HTR-8/SVneo (cell line): ENCODE data around the gene NGEF.

Experiments
- DNase-seq: peaks from one replicate; pipeline ENCODE4 v3.0.0; 2011; ENCODE audit warnings: low spot score, mixed read lengths; ENCODE audit not compliant: insufficient read length
- FAIRE-seq: peaks from 2 replicates; lab custom pipeline; 2011; peaks lifted over from hg19 to GRCh38; lab: Jason Lieb, UNC

Gene NGEF

GRCh38 chr2:232941912-232942594, 71.0 kb downstream of the NGEF start:
- no peak for DNase-seq
- FAIRE-seq: no peak

GRCh38 chr2:232941400-232941799, 71.7 kb downstream of the NGEF start:
- no peak for DNase-seq
- FAIRE-seq: no peak

GRCh38 chr2:232940724-232941123, 72.3 kb downstream of the NGEF start:
- no peak for DNase-seq
- no peak for FAIRE-seq

- DNase-seq: peak; percentile 54
- peak; percentile 71 for FAIRE-seq
These were observed 75.7 kb downstream of the NGEF start for GRCh38 chr2:232937278-232937906.

GRCh38 chr2:232931636-232932035, 81.4 kb downstream of the NGEF start:
- FAIRE-seq (no peak), DNase-seq (no peak)

- FAIRE-seq: no peak
- DNase-seq: no peak
These were observed 83.0 kb downstream of the NGEF start for GRCh38 chr2:232930059-232930400.

GRCh38 chr2:232929303-232930058, 83.6 kb downstream of the NGEF start:
- DNase-seq: no peak
- no peak for FAIRE-seq

- FAIRE-seq: no peak
- DNase-seq: no peak
These were observed 84.3 kb downstream of the NGEF start for GRCh38 chr2:232928551-232929302.

GRCh38 chr2:232927793-232928550, 85.1 kb downstream of the NGEF start:
- no peak for FAIRE-seq
- DNase-seq: peak; percentile 30

- FAIRE-seq: no peak
- DNase-seq: no peak
These were observed 85.8 kb downstream of the NGEF start for GRCh38 chr2:232927032-232927792.

- no peak for FAIRE-seq
These were observed 86.6 kb downstream of the NGEF start for GRCh38 chr2:232926431-232926939.

GRCh38 chr2:232925821-232926156, 87.3 kb downstream of the NGEF start:
- FAIRE-seq (no peak), DNase-seq (no peak)

More at GRCh38 chr2:232926431-232926939, 86.6 kb downstream of the NGEF start:
- DNase-seq: no peak

GRCh38 chr2:232925153-232925820, 87.8 kb downstream of the NGEF start:
- FAIRE-seq: no peak
- no peak for DNase-seq

GRCh38 chr2:232924433-232924832, 88.6 kb downstream of the NGEF start:
- FAIRE-seq (no peak), DNase-seq (no peak)

GRCh38 chr2:232920760-232921159, 92.3 kb downstream of the NGEF start:
- no peak for FAIRE-seq

GRCh38 chr2:232920055-232920454, 93.0 kb downstream of the NGEF start:
- no peak for DNase-seq
- FAIRE-seq: no peak

More at GRCh38 chr2:232920760-232921159, 92.3 kb downstream of the NGEF start:
- no peak for DNase-seq

GRCh38 chr2:232919141-232919540, 93.9 kb downstream of the NGEF start:
- DNase-seq (no peak), FAIRE-seq (no peak)

- DNase-seq (no peak), FAIRE-seq (no peak)
These were observed 99.2 kb downstream of the NGEF start for GRCh38 chr2:232913903-232914302.
